ENCODE data around the gene FNDC3A.
A peak's percentile ranks its signal among the peaks of the same experiment; 100 is the strongest.

FNDC3A gene

GRCh38 chr13:49246850-49247642 is 271.3 kb downstream of the FNDC3A start:
- no peak for DNase-seq (ENCODE audit: insufficient read length, low spot score)
- FAIRE-seq, result no peak
- no peak for TF ChIP-seq SPI1 (IDR thresholded peaks at IDR 0.05; ENCODE audit: low read depth, low read length)
- TF ChIP-seq POLR2A (IDR thresholded peaks at IDR 0.05; ENCODE audit: low read depth, low read length), result no peak
- TF ChIP-seq POU2F2 (IDR thresholded peaks at IDR 0.05; ENCODE audit: low read depth, low read length), result no peak
- TF ChIP-seq TAF1 (IDR thresholded peaks at IDR 0.05; ENCODE audit: low read depth, low read length), result no peak
- no peak for TF ChIP-seq PAX5 (IDR thresholded peaks at IDR 0.05; ENCODE audit: insufficient read depth, low read length, severe bottlenecking)
- TF ChIP-seq POLR2AphosphoS5 (IDR thresholded peaks at IDR 0.05; ENCODE audit: low read depth, low read length), result no peak

- FAIRE-seq (peak; percentile 97), DNase-seq (ENCODE audit: insufficient read length, low spot score) (peak; percentile 79)
- TF ChIP-seq POLR2A (IDR thresholded peaks at IDR 0.05; ENCODE audit: low read depth, low read length) (peak; percentile 75), TAF1 (IDR thresholded peaks at IDR 0.05; ENCODE audit: low read depth, low read length) (peak; percentile 31; the same call in 1 of the 2 replicates), PAX5 (IDR thresholded peaks at IDR 0.05; ENCODE audit: insufficient read depth, low read length, severe bottlenecking) (no peak), POLR2AphosphoS5 (IDR thresholded peaks at IDR 0.05; ENCODE audit: low read depth, low read length) (peak; percentile 77), SPI1 (IDR thresholded peaks at IDR 0.05; ENCODE audit: low read depth, low read length) (no peak), POU2F2 (IDR thresholded peaks at IDR 0.05; ENCODE audit: low read depth, low read length) (no peak; the same call in 1 of the 2 replicates)
These were observed 272.2 kb downstream of the FNDC3A start, which contains the start of gene CDADC1 for GRCh38 chr13:49247643-49248621. Gene CDADC1 (plus strand): TSS chr13:49247925. CDS start chr13:49248038, 113 bp downstream.

GRCh38 chr13:49248622-49249002 is 272.9 kb downstream of the FNDC3A start:
- TF ChIP-seq SPI1 (IDR thresholded peaks at IDR 0.05; ENCODE audit: low read depth, low read length), result no peak
- TF ChIP-seq POLR2A (IDR thresholded peaks at IDR 0.05; ENCODE audit: low read depth, low read length), result no peak
- TF ChIP-seq POU2F2 (IDR thresholded peaks at IDR 0.05; ENCODE audit: low read depth, low read length), result no peak
- TF ChIP-seq POLR2AphosphoS5 (IDR thresholded peaks at IDR 0.05; ENCODE audit: low read depth, low read length), result no peak
- no peak for TF ChIP-seq PAX5 (IDR thresholded peaks at IDR 0.05; ENCODE audit: insufficient read depth, low read length, severe bottlenecking)
- no peak for TF ChIP-seq TAF1 (IDR thresholded peaks at IDR 0.05; ENCODE audit: low read depth, low read length)
- DNase-seq (ENCODE audit: insufficient read length, low spot score), result no peak
- FAIRE-seq, result no peak

- DNase-seq (ENCODE audit: insufficient read length, low spot score), result no peak
- no peak for FAIRE-seq
- no peak for TF ChIP-seq POLR2A (IDR thresholded peaks at IDR 0.05; ENCODE audit: low read depth, low read length)
- TF ChIP-seq SPI1 (IDR thresholded peaks at IDR 0.05; ENCODE audit: low read depth, low read length), result no peak
- no peak for TF ChIP-seq POLR2AphosphoS5 (IDR thresholded peaks at IDR 0.05; ENCODE audit: low read depth, low read length)
- no peak for TF ChIP-seq PAX5 (IDR thresholded peaks at IDR 0.05; ENCODE audit: insufficient read depth, low read length, severe bottlenecking)
- no peak for TF ChIP-seq TAF1 (IDR thresholded peaks at IDR 0.05; ENCODE audit: low read depth, low read length)
- no peak for TF ChIP-seq POU2F2 (IDR thresholded peaks at IDR 0.05; ENCODE audit: low read depth, low read length)
These were observed 275.6 kb downstream of the FNDC3A start for GRCh38 chr13:49251326-49251725.

GRCh38 chr13:49253310-49253709 is 277.6 kb downstream of the FNDC3A start:
- TF ChIP-seq SPI1 (IDR thresholded peaks at IDR 0.05; ENCODE audit: low read depth, low read length) (no peak), POLR2AphosphoS5 (IDR thresholded peaks at IDR 0.05; ENCODE audit: low read depth, low read length) (no peak), POU2F2 (IDR thresholded peaks at IDR 0.05; ENCODE audit: low read depth, low read length) (no peak), PAX5 (IDR thresholded peaks at IDR 0.05; ENCODE audit: insufficient read depth, low read length, severe bottlenecking) (no peak), POLR2A (IDR thresholded peaks at IDR 0.05; ENCODE audit: low read depth, low read length) (no peak), TAF1 (IDR thresholded peaks at IDR 0.05; ENCODE audit: low read depth, low read length) (no peak)
- FAIRE-seq (no peak), DNase-seq (ENCODE audit: insufficient read length, low spot score) (no peak)

GRCh38 chr13:49254007-49254406 is 278.3 kb downstream of the FNDC3A start:
- FAIRE-seq (no peak), DNase-seq (ENCODE audit: insufficient read length, low spot score) (no peak)
- no peak for TF ChIP-seq TAF1 (IDR thresholded peaks at IDR 0.05; ENCODE audit: low read depth, low read length)
- TF ChIP-seq POLR2A (IDR thresholded peaks at IDR 0.05; ENCODE audit: low read depth, low read length), result no peak
- no peak for TF ChIP-seq PAX5 (IDR thresholded peaks at IDR 0.05; ENCODE audit: insufficient read depth, low read length, severe bottlenecking)
- TF ChIP-seq POU2F2 (IDR thresholded peaks at IDR 0.05; ENCODE audit: low read depth, low read length), result no peak
- no peak for TF ChIP-seq POLR2AphosphoS5 (IDR thresholded peaks at IDR 0.05; ENCODE audit: low read depth, low read length)
- TF ChIP-seq SPI1 (IDR thresholded peaks at IDR 0.05; ENCODE audit: low read depth, low read length), result no peak

GRCh38 chr13:49256841-49257240 is 281.1 kb downstream of the FNDC3A start:
- TF ChIP-seq POU2F2 (IDR thresholded peaks at IDR 0.05; ENCODE audit: low read depth, low read length), result no peak
- TF ChIP-seq TAF1 (IDR thresholded peaks at IDR 0.05; ENCODE audit: low read depth, low read length), result no peak
- no peak for TF ChIP-seq POLR2A (IDR thresholded peaks at IDR 0.05; ENCODE audit: low read depth, low read length)
- TF ChIP-seq PAX5 (IDR thresholded peaks at IDR 0.05; ENCODE audit: insufficient read depth, low read length, severe bottlenecking), result no peak
- TF ChIP-seq SPI1 (IDR thresholded peaks at IDR 0.05; ENCODE audit: low read depth, low read length), result no peak
- TF ChIP-seq POLR2AphosphoS5 (IDR thresholded peaks at IDR 0.05; ENCODE audit: low read depth, low read length), result no peak
- no peak for FAIRE-seq

GRCh38 chr13:49258089-49258796 is 282.5 kb downstream of the FNDC3A start:
- TF ChIP-seq POLR2AphosphoS5 (IDR thresholded peaks at IDR 0.05; ENCODE audit: low read depth, low read length) (no peak), PAX5 (IDR thresholded peaks at IDR 0.05; ENCODE audit: insufficient read depth, low read length, severe bottlenecking) (no peak)
- FAIRE-seq, result peak; percentile 56
- DNase-seq (ENCODE audit: insufficient read length, low spot score), result no peak

More at GRCh38 chr13:49256841-49257240, 281.1 kb downstream of the FNDC3A start:
- DNase-seq (ENCODE audit: insufficient read length, low spot score), result no peak
